Liver (tissue), 3 donors: ENCODE results near the gene NCBP1.

Source experiments
- ATF3 ChIP-seq: IDR thresholded peaks from 2 replicates; pipeline ENCODE4 v1.6.1; 2016; ENCODE audit warnings: antibody characterized with exemption
- CTCF ChIP-seq: fragments of 150-350 bp; IDR thresholded peaks from 2 replicates; pipeline ENCODE4 v1.5.1; 2017; ENCODE audit warnings: improper control_type of control experiment, low read depth, low read length; ENCODE audit not compliant: missing input control
- EGR1 ChIP-seq, 2 donors: IDR thresholded peaks; 2 replicates each; pipeline ENCODE4 v1.6.1; 2016 to 2018; ENCODE audit warnings: antibody characterized with exemption in 2 of 2, low read depth in 2 of 2
- FOXA1 ChIP-seq: IDR thresholded peaks from 2 replicates; pipeline ENCODE4 v1.6.1; 2016; ENCODE audit warnings: antibody characterized with exemption
- GABPA ChIP-seq, 2 donors: IDR thresholded peaks in 1 of 2; conservative IDR thresholded peaks in 1 of 2; 2 replicates each; pipeline ENCODE4 v1.6.1; 2016; ENCODE audit warnings: antibody characterized with exemption in 2 of 2, mild to moderate bottlenecking in 1 of 2, moderate library complexity in 1 of 2
- NR2F2 ChIP-seq: IDR thresholded peaks from 2 replicates; pipeline ENCODE4 v1.6.1; 2016; ENCODE audit warnings: antibody characterized with exemption
- RAD21 ChIP-seq, 2 donors: IDR thresholded peaks; 2 replicates each; pipeline ENCODE4 v1.6.1; 2016; ENCODE audit warnings: antibody characterized with exemption in 2 of 2, mild to moderate bottlenecking in 2 of 2
- RXRA ChIP-seq, 2 donors: IDR thresholded peaks; 2 replicates each; pipeline ENCODE4 v1.6.1; 2017 to 2018; ENCODE audit warnings: antibody characterized with exemption in 2 of 2, mild to moderate bottlenecking in 1 of 2
- SP1 ChIP-seq: IDR thresholded peaks from 2 replicates; pipeline ENCODE4 v1.6.1; 2018; ENCODE audit warnings: antibody characterized with exemption, mild to moderate bottlenecking
- YY1 ChIP-seq: IDR thresholded peaks from 2 replicates; pipeline ENCODE4 v1.6.1; 2016; ENCODE audit warnings: antibody characterized with exemption, mild to moderate bottlenecking
- ZBTB33 ChIP-seq: IDR thresholded peaks from 2 replicates; pipeline ENCODE4 v1.6.1; 2016; ENCODE audit warnings: antibody characterized with exemption
- TF ChIP-seq, protein P1 (sequence below): IDR thresholded peaks from 2 replicates; pipeline ENCODE4 v1.6.1; 2016; ENCODE audit warnings: antibody characterized with exemption
- TF ChIP-seq, protein P2 (sequence below): IDR thresholded peaks from 2 replicates; pipeline ENCODE4 v1.6.1; 2016; ENCODE audit warnings: antibody characterized with exemption, mild to moderate bottlenecking
- donor health status: healthy.
- donor health status: healthy.

DNA sequence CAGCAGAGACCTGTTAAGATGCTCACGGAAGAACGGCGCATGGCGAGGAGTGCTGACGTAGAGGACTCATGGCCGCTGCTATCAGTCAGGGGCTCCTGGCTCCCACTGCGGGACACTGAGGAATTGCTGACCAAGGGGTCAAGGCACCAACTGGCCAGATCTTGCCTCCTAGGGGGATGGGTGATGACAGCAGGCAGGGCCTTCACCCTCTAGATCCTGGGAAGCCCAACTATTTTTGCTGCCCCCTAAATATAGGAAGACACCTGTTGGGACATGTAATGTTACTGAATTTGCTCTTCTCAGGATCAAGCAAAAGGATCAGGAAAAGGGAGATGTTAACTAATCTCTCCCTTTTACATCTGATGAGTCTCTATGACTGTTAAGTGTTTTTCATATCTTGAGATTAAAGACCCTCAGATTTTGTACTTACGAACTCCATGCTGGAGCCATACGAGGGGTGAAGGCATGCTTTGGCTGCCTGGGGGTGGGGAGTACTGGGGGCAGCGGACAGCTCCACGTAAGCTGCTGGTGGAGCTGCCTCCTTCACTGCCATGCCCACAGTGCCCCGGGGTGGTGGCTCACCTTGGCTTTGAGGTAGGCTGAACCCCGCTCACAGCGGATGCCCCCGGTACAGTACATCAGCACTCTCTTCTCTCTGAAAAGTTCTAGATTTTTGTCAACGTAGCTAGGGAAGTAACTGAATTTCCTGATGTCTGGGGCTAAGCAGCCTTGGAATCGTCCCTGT, 28.5 kb upstream of the NCBP1 start:
- TF ChIP-seq YY1 (no peak), RXRA (IDR thresholded peaks at IDR 0.05) (no peak), CTCF (no peak), SP1 (no peak), NR2F2 (no peak), FOXA1 (no peak), EGR1 (IDR thresholded peaks at IDR 0.05; ENCODE audit: low read depth in 2 of 2) (no peak), GABPA (IDR thresholded peaks at IDR 0.05 in 1 of 2, conservative IDR thresholded peaks at IDR 0.05 in 1 of 2) (no peak), ATF3 (no peak), RAD21 (IDR thresholded peaks at IDR 0.05) (no peak), ZBTB33 (no peak)
- TF ChIP-seq, protein P1, sequence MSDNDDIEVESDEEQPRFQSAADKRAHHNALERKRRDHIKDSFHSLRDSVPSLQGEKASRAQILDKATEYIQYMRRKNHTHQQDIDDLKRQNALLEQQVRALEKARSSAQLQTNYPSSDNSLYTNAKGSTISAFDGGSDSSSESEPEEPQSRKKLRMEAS = no peak
- TF ChIP-seq, protein P2, sequence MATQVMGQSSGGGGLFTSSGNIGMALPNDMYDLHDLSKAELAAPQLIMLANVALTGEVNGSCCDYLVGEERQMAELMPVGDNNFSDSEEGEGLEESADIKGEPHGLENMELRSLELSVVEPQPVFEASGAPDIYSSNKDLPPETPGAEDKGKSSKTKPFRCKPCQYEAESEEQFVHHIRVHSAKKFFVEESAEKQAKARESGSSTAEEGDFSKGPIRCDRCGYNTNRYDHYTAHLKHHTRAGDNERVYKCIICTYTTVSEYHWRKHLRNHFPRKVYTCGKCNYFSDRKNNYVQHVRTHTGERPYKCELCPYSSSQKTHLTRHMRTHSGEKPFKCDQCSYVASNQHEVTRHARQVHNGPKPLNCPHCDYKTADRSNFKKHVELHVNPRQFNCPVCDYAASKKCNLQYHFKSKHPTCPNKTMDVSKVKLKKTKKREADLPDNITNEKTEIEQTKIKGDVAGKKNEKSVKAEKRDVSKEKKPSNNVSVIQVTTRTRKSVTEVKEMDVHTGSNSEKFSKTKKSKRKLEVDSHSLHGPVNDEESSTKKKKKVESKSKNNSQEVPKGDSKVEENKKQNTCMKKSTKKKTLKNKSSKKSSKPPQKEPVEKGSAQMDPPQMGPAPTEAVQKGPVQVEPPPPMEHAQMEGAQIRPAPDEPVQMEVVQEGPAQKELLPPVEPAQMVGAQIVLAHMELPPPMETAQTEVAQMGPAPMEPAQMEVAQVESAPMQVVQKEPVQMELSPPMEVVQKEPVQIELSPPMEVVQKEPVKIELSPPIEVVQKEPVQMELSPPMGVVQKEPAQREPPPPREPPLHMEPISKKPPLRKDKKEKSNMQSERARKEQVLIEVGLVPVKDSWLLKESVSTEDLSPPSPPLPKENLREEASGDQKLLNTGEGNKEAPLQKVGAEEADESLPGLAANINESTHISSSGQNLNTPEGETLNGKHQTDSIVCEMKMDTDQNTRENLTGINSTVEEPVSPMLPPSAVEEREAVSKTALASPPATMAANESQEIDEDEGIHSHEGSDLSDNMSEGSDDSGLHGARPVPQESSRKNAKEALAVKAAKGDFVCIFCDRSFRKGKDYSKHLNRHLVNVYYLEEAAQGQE = no peak
